GDM1 (cell line): ENCODE results near the gene RSU1.

Experiments
- DNase-seq: peaks from one replicate; lab custom pipeline; 2025; lab: John Stamatoyannopoulos, UW

Gene RSU1

GRCh38 chr10:16674147-16674703 lies 143.0 kb downstream of the RSU1 start:
- DNase-seq: no peak

GRCh38 chr10:16673443-16673842 lies 143.8 kb downstream of the RSU1 start:
- DNase-seq: no peak

- DNase-seq: no peak
Observed at GRCh38 chr10:16663444-16663843, 153.8 kb downstream of the RSU1 start.

DNA sequence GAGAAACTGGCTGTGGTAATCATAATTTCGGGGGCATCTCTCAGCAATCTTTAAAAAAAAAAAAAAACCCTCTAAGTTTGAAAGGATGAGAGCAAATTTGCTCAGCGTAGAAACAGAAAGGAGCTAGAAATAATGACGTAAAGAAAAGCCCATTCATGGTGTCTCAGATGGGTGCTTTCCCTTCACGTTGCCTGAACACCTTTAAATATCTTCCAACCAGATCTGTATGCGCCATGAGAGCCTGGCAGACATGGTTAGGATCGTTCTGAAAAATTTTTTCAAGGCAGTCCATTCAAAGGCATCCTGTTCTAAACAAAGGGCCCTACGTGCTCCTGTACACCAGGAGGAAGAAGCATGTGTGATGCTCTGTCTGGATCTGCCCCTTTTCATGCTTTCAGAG lies 154.3 kb downstream of the RSU1 start:
- DNase-seq: no peak

- no peak for DNase-seq
Observed at GRCh38 chr10:16656895-16657294, 160.3 kb downstream of the RSU1 start.

DNA sequence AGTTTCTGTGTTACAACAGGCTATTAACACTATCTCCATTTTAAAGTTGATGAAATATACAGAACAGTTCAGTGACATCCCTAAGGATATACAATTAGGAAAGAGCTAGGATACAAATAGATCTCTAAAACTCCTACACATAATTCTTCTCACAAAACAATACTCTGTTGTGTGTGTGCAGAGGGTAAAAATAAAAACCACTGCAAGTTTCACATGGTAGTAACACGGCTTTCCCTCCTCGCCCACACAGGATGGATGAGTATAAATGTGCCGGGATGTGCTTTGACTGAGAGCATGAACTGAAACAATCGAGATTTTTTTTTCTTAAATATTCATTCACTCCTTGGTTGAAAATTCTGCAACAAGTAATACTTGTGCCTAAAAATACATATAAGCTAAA lies 164.0 kb downstream of the RSU1 start:
- no peak for DNase-seq

DNA sequence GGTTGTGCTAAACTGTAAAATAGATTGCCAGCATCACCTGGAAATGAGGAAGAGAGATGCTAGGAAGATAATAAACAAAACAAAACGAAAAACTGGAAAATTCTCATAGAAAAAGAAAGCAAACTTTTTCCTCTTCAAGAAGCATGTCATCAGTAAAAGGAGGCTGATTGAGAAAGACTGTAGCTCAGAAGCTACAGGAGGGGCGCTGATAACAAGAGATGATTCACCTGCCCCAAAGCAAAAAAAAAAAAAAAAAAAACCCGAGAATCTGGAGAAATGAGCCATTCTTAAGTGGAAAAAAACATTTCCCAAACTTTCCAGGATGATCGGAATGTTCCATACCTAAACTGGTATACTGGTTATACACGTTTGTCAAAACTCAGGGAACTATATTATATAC lies 165.1 kb downstream of the RSU1 start:
- no peak for DNase-seq

DNA sequence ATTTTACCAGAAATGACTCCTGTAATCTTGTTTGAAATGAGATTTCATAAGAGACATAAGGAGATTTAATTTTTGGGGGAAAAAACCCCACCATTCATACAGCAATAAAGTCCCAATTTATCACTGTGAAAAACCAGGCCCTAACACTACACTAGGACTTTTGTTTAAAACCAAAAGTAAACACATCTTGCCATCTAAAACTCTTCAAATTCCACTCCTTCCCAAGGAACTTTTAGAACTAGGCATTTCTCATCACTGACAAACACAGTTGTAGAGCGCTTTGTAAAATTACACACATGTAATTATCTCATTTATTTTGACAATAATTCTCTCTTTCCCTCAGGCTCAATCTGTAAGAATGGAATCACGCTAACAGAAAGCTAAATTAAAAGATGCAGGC lies 167.5 kb downstream of the RSU1 start:
- no peak for DNase-seq

DNA sequence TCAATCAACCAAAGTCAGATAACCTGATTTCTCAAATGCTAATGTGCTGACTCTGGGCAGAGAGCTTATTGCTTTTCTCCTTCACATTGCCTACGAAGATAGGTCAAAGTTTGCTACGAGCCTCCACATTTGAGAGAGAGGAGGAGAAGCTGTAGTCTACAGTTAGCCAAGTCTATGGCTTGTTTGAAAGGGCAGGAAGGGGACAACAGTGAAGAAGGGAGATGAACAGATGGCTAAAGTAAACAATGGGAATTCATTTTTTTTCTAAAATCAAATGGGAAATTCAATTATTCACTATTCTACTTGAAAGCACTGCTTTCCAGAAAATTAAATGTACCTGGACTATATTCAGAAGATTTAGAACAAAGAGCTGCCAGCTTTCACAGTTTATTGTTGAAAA lies 168.9 kb downstream of the RSU1 start:
- DNase-seq: no peak

- no peak for DNase-seq
Observed at GRCh38 chr10:16646181-16647059, 170.8 kb downstream of the RSU1 start.

DNA sequence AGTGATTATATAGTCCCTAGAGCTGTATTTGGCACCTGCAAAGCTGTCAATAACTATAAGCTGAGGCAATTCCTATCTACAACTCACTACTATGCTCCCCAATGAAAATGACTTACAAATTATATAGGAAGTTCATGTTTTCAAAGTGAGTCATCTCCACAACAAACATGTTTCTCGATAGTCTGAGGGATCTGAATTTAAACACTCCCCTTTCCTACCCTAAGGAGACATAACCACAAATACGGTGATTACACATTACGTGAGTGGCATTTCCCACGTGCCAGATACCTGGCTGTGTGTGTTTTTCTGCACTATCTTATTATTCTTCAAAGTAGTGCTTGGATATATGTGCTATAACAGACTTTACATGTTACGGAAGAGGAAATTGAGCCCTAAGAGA lies 173.1 kb downstream of the RSU1 start:
- no peak for DNase-seq

DNA sequence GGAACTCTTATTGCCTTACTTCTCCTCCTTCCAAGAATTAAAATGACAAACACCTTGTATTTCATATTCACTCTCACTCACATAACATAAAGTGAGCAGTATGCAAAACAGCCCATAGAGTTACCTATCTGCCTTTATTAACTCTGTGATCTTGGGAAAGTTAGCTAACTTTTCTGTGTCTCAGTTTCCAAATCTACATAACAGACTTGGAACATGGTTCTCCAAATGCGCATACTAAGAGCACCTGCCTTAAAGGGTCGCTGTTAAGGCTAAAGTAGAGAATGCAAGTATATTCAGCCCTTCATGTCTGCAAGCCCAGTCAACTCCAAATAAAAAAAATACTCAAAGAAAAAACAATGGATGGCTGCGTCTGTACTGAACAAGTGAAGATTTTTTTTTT lies 173.7 kb downstream of the RSU1 start:
- no peak for DNase-seq

GRCh38 chr10:16640153-16640552 lies 177.1 kb downstream of the RSU1 start:
- DNase-seq: no peak

DNA sequence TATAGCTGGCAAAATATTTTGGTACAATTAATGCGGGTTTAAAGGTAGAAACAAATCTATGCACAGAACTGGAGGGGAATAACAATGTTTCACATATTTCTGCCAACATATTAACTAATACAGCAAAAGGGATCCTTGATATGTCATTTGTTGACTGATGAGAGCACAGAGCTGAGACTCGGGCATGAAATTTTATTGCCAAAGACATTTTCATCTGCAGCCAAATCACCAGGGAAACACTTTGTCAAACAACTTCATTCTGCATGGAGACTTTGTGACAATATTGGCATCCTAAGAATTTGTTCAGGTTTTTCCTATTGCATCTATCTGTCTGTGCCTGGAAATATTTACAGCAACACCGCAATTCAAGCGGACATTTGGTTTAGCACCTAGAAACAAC lies 177.8 kb downstream of the RSU1 start:
- DNase-seq: no peak

DNA sequence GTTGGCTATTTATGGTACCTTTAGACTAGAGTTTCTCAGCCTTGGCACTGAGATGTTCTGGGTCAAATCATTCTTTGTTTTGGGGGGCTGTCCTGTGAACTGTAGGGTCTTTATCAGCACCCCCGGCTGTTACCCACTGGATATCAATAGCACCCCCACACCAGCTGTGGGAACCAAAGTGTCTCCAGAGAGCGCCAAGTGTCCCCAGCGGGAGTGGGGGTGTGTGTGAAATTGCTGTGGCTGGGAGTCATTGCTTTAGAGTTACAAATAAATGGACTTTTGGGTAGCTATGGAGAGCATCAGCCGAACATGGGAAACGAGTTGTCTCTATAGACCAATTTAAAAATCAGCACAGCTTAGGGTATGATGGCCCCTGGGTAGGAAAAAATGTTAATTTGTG lies 184.2 kb downstream of the RSU1 start:
- DNase-seq: no peak

GRCh38 chr10:16626697-16627096 lies 190.5 kb downstream of the RSU1 start:
- DNase-seq: no peak

DNA sequence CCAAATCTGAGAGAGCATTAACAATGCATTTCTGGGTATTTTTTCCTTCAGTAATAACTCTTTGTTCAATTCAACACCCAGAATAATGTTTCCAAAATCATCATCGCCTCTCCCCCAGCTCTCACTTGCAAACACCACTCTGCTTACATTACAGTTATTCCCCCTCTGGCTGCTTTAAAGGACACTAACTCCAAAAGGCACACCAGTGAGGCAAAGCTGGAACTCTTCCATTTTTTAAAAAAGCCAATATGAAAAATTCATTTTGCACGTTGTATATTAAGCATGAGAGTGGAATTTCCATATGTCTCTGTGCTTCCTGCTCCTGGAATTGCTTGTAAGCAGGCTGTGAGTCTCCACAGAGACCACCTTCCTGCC lies 204.3 kb downstream of the RSU1 start:
- DNase-seq: no peak

- no peak for DNase-seq
Observed at GRCh38 chr10:16612115-16612980, 204.9 kb downstream of the RSU1 start.

- DNase-seq: no peak
Observed at GRCh38 chr10:16611037-16611436, 206.2 kb downstream of the RSU1 start.

- no peak for DNase-seq
Observed at GRCh38 chr10:16609211-16609610, 208.0 kb downstream of the RSU1 start.

- DNase-seq: no peak
Observed at GRCh38 chr10:16606923-16607322, 210.3 kb downstream of the RSU1 start.

GRCh38 chr10:16606421-16606820 lies 210.8 kb downstream of the RSU1 start:
- DNase-seq: no peak

GRCh38 chr10:16603308-16603707 lies 213.9 kb downstream of the RSU1 start:
- no peak for DNase-seq
